KOPT-K1 (cell line): ENCODE data around the gene STYXL2.
A peak's percentile ranks its signal among the peaks of the same experiment; 100 is the strongest.

Experiments used
- H3K27ac ChIP-seq: fragments of 200-600 bp; sonication (generic); 2 replicates; pipeline ENCODE4 v1.5.1; 2016; ENCODE audit warnings: antibody characterized with exemption, mild to moderate bottlenecking, low read depth, low read length; ENCODE audit not compliant: poor library complexity, severe bottlenecking
- H3K36me3 ChIP-seq: fragments of 200-600 bp; sonication (generic); 2 replicates; pipeline ENCODE4 v1.5.1; 2017; ENCODE audit warnings: antibody characterized with exemption, mild to moderate bottlenecking, low read length, moderate library complexity; ENCODE audit not compliant: insufficient read depth
- H3K9me3 ChIP-seq: fragments of 200-600 bp; sonication (generic); 2 replicates; pipeline ENCODE4 v1.5.1; 2017; ENCODE audit warnings: antibody characterized with exemption, low read length, mild to moderate bottlenecking; ENCODE audit not compliant: insufficient read depth, poor library complexity, severe bottlenecking

Gene STYXL2

GRCh38 chr1:167066333-167067122 lies 27.3 kb upstream of the STYXL2 start:
- H3K36me3 ChIP-seq = no peaks in the 10 kb centered on the region
- peak overlapping the region; percentile 44 for H3K27ac ChIP-seq
- no peaks in the 10 kb centered on the region for H3K9me3 ChIP-seq

- H3K27ac ChIP-seq = no peak overlapping the region
- H3K36me3 ChIP-seq = no peaks in the 10 kb centered on the region
- H3K9me3 ChIP-seq = no peaks in the 10 kb centered on the region
These were observed 26.0 kb upstream of the STYXL2 start for GRCh38 chr1:167067904-167068303.

GRCh38 chr1:167068761-167069160 lies 25.1 kb upstream of the STYXL2 start:
- Histone ChIP-seq H3K9me3 (no peaks in the 10 kb centered on the region), H3K36me3 (no peaks in the 10 kb centered on the region), H3K27ac (no peak overlapping the region)

- H3K27ac ChIP-seq = no peak overlapping the region
- no peaks in the 10 kb centered on the region for H3K36me3 ChIP-seq
- H3K9me3 ChIP-seq = no peaks in the 10 kb centered on the region
These were observed 22.6 kb upstream of the STYXL2 start for GRCh38 chr1:167071286-167071685.

- Histone ChIP-seq H3K9me3 (no peaks in the 10 kb centered on the region), H3K36me3 (no peaks in the 10 kb centered on the region), H3K27ac (peak overlapping the region; percentile 51)
These were observed 17.7 kb upstream of the STYXL2 start for GRCh38 chr1:167076136-167076710.

- no peak overlapping the region for H3K27ac ChIP-seq
- no peaks in the 10 kb centered on the region for H3K36me3 ChIP-seq
- no peaks in the 10 kb centered on the region for H3K9me3 ChIP-seq
These were observed 16.6 kb upstream of the STYXL2 start for GRCh38 chr1:167077128-167077867.

GRCh38 chr1:167077868-167078210 lies 16.0 kb upstream of the STYXL2 start:
- Histone ChIP-seq H3K36me3 (no peaks in the 10 kb centered on the region), H3K27ac (no peak overlapping the region), H3K9me3 (no peaks in the 10 kb centered on the region)

GRCh38 chr1:167081594-167082156 lies 12.2 kb upstream of the STYXL2 start:
- Histone ChIP-seq H3K36me3 (no peaks in the 10 kb centered on the region), H3K9me3 (no peaks in the 10 kb centered on the region), H3K27ac (no peak overlapping the region)

GRCh38 chr1:167082511-167083027 lies 11.3 kb upstream of the STYXL2 start:
- no peaks in the 10 kb centered on the region for H3K9me3 ChIP-seq
- no peak overlapping the region for H3K27ac ChIP-seq
- H3K36me3 ChIP-seq = no peaks in the 10 kb centered on the region

GRCh38 chr1:167083066-167083665 lies 10.7 kb upstream of the STYXL2 start:
- Histone ChIP-seq H3K9me3 (no peaks in the 10 kb centered on the region), H3K36me3 (no peaks in the 10 kb centered on the region), H3K27ac (no peak overlapping the region)

- H3K9me3 ChIP-seq = no peaks in the 10 kb centered on the region
- no peak overlapping the region for H3K27ac ChIP-seq
- no peaks in the 10 kb centered on the region for H3K36me3 ChIP-seq
These were observed 10.0 kb upstream of the STYXL2 start for GRCh38 chr1:167083871-167084270.

- no peak overlapping the region for H3K27ac ChIP-seq
- H3K9me3 ChIP-seq = no peaks in the 10 kb centered on the region
- no peaks in the 10 kb centered on the region for H3K36me3 ChIP-seq
These were observed 9.1 kb upstream of the STYXL2 start for GRCh38 chr1:167084757-167085156.

- no peak overlapping the region for H3K27ac ChIP-seq
- no peaks in the 10 kb centered on the region for H3K9me3 ChIP-seq
- no peaks in the 10 kb centered on the region for H3K36me3 ChIP-seq
These were observed 7.8 kb upstream of the STYXL2 start for GRCh38 chr1:167086033-167086432.

- Histone ChIP-seq H3K27ac (no peak overlapping the region), H3K36me3 (no peaks in the 10 kb centered on the region), H3K9me3 (no peaks in the 10 kb centered on the region)
These were observed 7.1 kb upstream of the STYXL2 start for GRCh38 chr1:167086768-167087167.
